Activated CD8-positive, alpha-beta T cell treated with anti-CD3 and anti-CD28 coated beads for 36 hours (primary cell): ENCODE measurements around the gene SPATA16. TPM values are rescaled to one million over a fixed set of nuclear protein-coding genes. Genes with fewer than 3 reads are reported as not detected.
A peak's percentile ranks its signal among the peaks of the same experiment; 100 is the strongest.

Experiments
- ATAC-seq: fragments of 200-7000 bp; cut with Tn5 transposase; one replicate; pipeline ENCODE4 v1.10.0; 2021; ENCODE audit warnings: mild to moderate bottlenecking, moderate library complexity
- CTCF ChIA-PET: fragments of 350-600 bp; sonication (Branson Sonifier 250); formaldehyde crosslinking; loops from one replicate; lab custom pipeline; 2021; ENCODE audit warnings: antibody characterized with exemption; lab: Charles Lee
- POLR2A ChIA-PET: fragments of 350-600 bp; sonication (Branson Sonifier 250); formaldehyde crosslinking; loops from one replicate; lab custom pipeline; 2021; ENCODE audit warnings: antibody characterized with exemption; lab: Charles Lee
- DNase-seq: peaks from one replicate; pipeline ENCODE4 v3.0.0-alpha.2; 2020
- H3K27ac Mint-ChIP-seq: one replicate; pipeline ENCODE4 v1.8.0; 2021; ENCODE audit warnings: mild to moderate bottlenecking, mixed read lengths
- H3K27me3 Mint-ChIP-seq: one replicate; pipeline ENCODE4 v1.8.0; 2021; ENCODE audit warnings: mixed read lengths
- H3K36me3 Mint-ChIP-seq: one replicate; pipeline ENCODE4 v1.8.0; 2021; ENCODE audit warnings: low read depth, mixed read lengths
- H3K4me1 Mint-ChIP-seq: one replicate; pipeline ENCODE4 v1.8.0; 2021; ENCODE audit warnings: low read depth, mixed read lengths
- H3K4me3 Mint-ChIP-seq: one replicate; pipeline ENCODE4 v1.8.0; 2021; ENCODE audit warnings: mild to moderate bottlenecking, moderate library complexity, mixed read lengths
- H3K9me3 Mint-ChIP-seq: one replicate; pipeline ENCODE4 v1.8.0; 2021; ENCODE audit warnings: mixed read lengths
- intact Hi-C: fragments of 100-400 bp; cut with micrococcal nuclease; formaldehyde crosslinking; loops from one replicate; pipeline ENCODE4 v1.10.0; 2022
- total RNA-seq, 2 experiments: library from RNA; stranded (reverse); gene quantifications; one replicate each; pipeline ENCODE4 v1.2.3, GENCODE V29; 2021
- TF ChIP-seq, protein P1 (sequence below): fragments of 200-600 bp; IDR thresholded peaks from one replicate; pipeline ENCODE4 v1.8.0; 2022; ENCODE audit warnings: antibody characterized with exemption, mild to moderate bottlenecking

Gene SPATA16
- total RNA-seq, 2 experiments from 2014 or later: not detected

DNA sequence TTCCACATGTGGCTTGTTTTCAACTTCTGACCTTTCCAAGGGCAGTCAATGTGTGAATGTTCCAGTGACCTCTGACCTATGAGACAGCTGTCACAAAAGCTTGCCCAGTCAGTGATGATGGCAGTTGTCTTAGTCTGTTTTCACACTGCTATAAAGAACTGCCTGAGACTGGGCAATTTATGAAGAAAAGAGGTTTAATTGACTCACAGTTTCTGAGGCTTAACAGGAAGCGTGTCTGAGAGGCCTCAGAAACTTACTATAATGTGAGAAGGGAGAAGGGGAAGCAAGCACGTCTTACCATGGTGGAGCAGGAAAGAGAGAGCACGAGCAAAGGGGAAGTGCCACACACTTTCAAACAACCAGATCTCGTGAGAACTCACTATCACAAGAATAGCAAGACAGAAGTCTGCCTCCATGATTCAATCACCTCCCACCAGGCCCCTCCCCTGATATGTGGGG is 294.9 kb downstream of the SPATA16 start:
- intact Hi-C loops: no loop called here
- DNase-seq: peak; percentile 29
- POLR2A ChIA-PET: interaction anchor here (0.6 kb wide), 1 partner anchor 401 kb away, joined by 7 read pairs; no protein-coding TSS in a partner anchor
- ATAC-seq: peak; percentile 88
- CTCF ChIA-PET: no interaction called here
- no peaks in the 10 kb centered on the region for H3K36me3 Mint-ChIP-seq
- no peaks in the 10 kb centered on the region for H3K9me3 Mint-ChIP-seq
- TF ChIP-seq, protein P1, sequence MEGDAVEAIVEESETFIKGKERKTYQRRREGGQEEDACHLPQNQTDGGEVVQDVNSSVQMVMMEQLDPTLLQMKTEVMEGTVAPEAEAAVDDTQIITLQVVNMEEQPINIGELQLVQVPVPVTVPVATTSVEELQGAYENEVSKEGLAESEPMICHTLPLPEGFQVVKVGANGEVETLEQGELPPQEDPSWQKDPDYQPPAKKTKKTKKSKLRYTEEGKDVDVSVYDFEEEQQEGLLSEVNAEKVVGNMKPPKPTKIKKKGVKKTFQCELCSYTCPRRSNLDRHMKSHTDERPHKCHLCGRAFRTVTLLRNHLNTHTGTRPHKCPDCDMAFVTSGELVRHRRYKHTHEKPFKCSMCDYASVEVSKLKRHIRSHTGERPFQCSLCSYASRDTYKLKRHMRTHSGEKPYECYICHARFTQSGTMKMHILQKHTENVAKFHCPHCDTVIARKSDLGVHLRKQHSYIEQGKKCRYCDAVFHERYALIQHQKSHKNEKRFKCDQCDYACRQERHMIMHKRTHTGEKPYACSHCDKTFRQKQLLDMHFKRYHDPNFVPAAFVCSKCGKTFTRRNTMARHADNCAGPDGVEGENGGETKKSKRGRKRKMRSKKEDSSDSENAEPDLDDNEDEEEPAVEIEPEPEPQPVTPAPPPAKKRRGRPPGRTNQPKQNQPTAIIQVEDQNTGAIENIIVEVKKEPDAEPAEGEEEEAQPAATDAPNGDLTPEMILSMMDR: no peak
- peaks cover 7% of the 10 kb centered on the region for H3K4me1 Mint-ChIP-seq
- H3K4me3 Mint-ChIP-seq: no peak overlapping the region
- peaks cover 16% of the 10 kb centered on the region for H3K27me3 Mint-ChIP-seq
- H3K27ac Mint-ChIP-seq: peak overlapping the region; percentile 68

DNA sequence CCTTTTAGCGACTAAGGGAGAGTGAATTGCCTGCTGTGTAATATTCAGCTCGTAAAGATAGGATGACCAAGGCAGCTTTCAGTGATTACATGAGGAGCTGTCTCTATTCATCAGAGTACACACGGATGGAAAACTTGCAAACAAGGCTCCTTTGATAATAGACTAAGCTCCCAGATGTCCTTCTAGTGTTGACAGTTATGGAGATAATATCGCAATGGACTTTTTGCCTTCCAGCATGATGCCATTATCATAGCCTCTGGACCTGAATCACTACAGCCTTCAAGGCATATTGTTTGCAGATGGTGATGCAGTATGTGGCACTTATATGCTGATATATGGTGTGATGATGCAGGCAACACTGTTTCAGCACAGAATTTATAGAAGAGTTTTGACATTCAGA is 296.6 kb downstream of the SPATA16 start:
- Mint-ChIP-seq H3K4me3 (no peak overlapping the region), H3K36me3 (no peaks in the 10 kb centered on the region), H3K9me3 (no peaks in the 10 kb centered on the region), H3K27me3 (peaks cover 16% of the 10 kb centered on the region), H3K4me1 (peaks cover 7% of the 10 kb centered on the region), H3K27ac (no peak overlapping the region)
- intact Hi-C loops: no loop called here
- CTCF ChIA-PET: interaction anchor here (1.4 to 1.8 kb wide), 2 partner anchors 9 to 137 kb away, joined by 3 to 7 read pairs; no protein-coding TSS in a partner anchor
- ATAC-seq (no peak), DNase-seq (no peak)
- TF ChIP-seq, protein P1: no peak
- POLR2A ChIA-PET: interaction anchor here (0.6 kb wide), 1 partner anchor 22 kb away, joined by 3 read pairs; no protein-coding TSS in a partner anchor

DNA sequence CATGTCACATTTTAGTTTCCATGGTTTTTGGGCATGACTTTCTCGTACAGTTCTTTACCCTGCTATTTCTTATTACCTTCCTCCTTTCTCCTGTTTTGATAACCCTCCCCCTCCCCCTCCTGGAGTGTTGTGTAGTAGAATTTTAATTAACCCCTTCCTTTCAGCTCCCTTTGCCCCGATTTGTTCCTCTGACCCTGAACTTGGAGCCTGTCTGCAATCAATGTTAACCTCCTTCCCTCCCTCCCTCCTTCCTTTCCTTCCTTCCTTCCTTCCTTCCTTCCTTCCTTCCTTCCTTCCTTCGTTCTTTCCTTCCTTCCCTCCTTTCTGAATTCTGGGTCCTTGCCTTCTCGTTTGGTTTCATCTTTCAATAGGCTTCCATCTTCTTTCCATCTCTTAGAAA is 300.1 kb downstream of the SPATA16 start:
- no peaks in the 10 kb centered on the region for H3K36me3 Mint-ChIP-seq
- DNase-seq (no peak), ATAC-seq (no peak)
- H3K27me3 Mint-ChIP-seq: peaks cover 5% of the 10 kb centered on the region
- H3K4me3 Mint-ChIP-seq: no peak overlapping the region
- H3K27ac Mint-ChIP-seq: no peak overlapping the region
- peaks cover under 1% of the 10 kb centered on the region for H3K4me1 Mint-ChIP-seq
- ChIA-PET CTCF (no interaction called here), POLR2A (no interaction called here)
- no peaks in the 10 kb centered on the region for H3K9me3 Mint-ChIP-seq
- intact Hi-C loops: no loop called here
- TF ChIP-seq, protein P1: no peak

DNA sequence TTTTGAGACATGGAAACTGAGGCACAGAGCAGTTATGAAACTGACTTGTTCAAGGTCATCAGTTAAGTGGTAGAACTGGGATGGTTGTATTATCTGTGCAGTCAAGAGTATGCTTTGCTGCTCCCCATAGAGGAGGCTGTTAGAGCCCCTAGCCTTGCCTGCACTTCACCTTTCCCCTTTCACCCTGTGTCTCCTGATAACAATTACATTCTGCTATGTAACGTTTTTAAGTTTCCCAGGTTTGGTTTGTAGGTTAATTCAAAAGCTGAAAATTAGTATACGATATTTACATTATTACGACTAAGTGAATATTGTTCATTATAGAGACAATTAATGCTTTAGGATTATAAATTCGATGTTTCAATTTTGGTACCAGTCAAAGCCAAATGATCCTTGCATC is 300.6 kb downstream of the SPATA16 start:
- Mint-ChIP-seq H3K4me1 (no peaks in the 10 kb centered on the region), H3K27ac (no peak overlapping the region), H3K4me3 (no peak overlapping the region), H3K9me3 (no peaks in the 10 kb centered on the region), H3K36me3 (no peaks in the 10 kb centered on the region), H3K27me3 (peaks cover 5% of the 10 kb centered on the region)
- intact Hi-C loops: no loop called here
- DNase-seq (no peak), ATAC-seq (no peak)
- TF ChIP-seq, protein P1: no peak
- CTCF ChIA-PET: interaction anchor here (1.1 kb wide), 1 partner anchor 166 kb away, joined by 4 read pairs; no protein-coding TSS in a partner anchor
- POLR2A ChIA-PET: no interaction called here

DNA sequence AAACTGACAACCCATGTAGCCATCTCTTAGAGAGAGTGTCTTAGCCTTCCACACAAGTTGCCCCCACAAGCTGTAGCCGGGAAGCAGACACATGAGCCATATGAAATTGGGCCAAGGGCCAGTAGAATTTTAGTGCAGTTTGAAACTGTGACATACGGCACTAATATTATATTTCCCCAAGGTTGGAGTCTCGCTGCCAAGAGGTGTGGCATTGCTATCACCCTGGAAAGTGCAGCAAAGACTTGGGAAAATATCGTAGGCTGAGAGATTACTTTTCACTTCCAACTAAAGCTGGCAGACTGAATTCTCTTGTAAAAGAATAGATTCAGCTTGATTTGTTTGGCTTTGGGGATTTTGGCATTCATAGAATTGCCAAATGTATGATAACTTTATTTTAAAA is 301.4 kb downstream of the SPATA16 start:
- H3K36me3 Mint-ChIP-seq: no peaks in the 10 kb centered on the region
- ATAC-seq (no peak), DNase-seq (no peak)
- POLR2A ChIA-PET: no interaction called here
- H3K27me3 Mint-ChIP-seq: peaks cover 3% of the 10 kb centered on the region
- H3K9me3 Mint-ChIP-seq: no peaks in the 10 kb centered on the region
- H3K4me1 Mint-ChIP-seq: no peaks in the 10 kb centered on the region
- no peak overlapping the region for H3K4me3 Mint-ChIP-seq
- H3K27ac Mint-ChIP-seq: no peak overlapping the region
- intact Hi-C loops: no loop called here
- CTCF ChIA-PET: interaction anchor here (1.1 kb wide), 1 partner anchor 165 kb away, joined by 4 read pairs; no protein-coding TSS in a partner anchor
- TF ChIP-seq, protein P1: no peak
